NCI-H1436 treated with DMSO at 0.1 percent for 48 hours (cell line): Measurements from ENCODE around the gene ST8SIA1.

Experiments
- DNase-seq: peaks from one replicate; lab custom pipeline; 2025; lab: John Stamatoyannopoulos, UW

ST8SIA1 gene

GRCh38 chr12:22234561-22234960 lies 99.9 kb downstream of the ST8SIA1 start:
- DNase-seq = no peak

GRCh38 chr12:22231836-22232235 lies 102.7 kb downstream of the ST8SIA1 start:
- DNase-seq = no peak

- DNase-seq = no peak
These were observed 103.4 kb downstream of the ST8SIA1 start for GRCh38 chr12:22231078-22231477.

GRCh38 chr12:22230280-22230794 lies 104.2 kb downstream of the ST8SIA1 start:
- no peak for DNase-seq

GRCh38 chr12:22229652-22230279 lies 104.7 kb downstream of the ST8SIA1 start:
- DNase-seq = no peak

- DNase-seq = no peak
These were observed 106.3 kb downstream of the ST8SIA1 start for GRCh38 chr12:22228022-22228875.

- DNase-seq = no peak
These were observed 111.2 kb downstream of the ST8SIA1 start for GRCh38 chr12:22223356-22223755.

GRCh38 chr12:22217556-22217955 lies 117.0 kb downstream of the ST8SIA1 start:
- no peak for DNase-seq

- no peak for DNase-seq
These were observed 118.8 kb downstream of the ST8SIA1 start for GRCh38 chr12:22215467-22216253.

GRCh38 chr12:22211128-22211527 lies 123.4 kb downstream of the ST8SIA1 start:
- DNase-seq = no peak

GRCh38 chr12:22209422-22209821 lies 125.1 kb downstream of the ST8SIA1 start:
- DNase-seq = no peak

- DNase-seq = no peak
These were observed 128.3 kb downstream of the ST8SIA1 start for GRCh38 chr12:22206111-22206728.

GRCh38 chr12:22204391-22204790 lies 130.1 kb downstream of the ST8SIA1 start:
- no peak for DNase-seq

- DNase-seq = no peak
These were observed 131.7 kb downstream of the ST8SIA1 start for GRCh38 chr12:22202847-22203246.

- DNase-seq = no peak
These were observed 133.4 kb downstream of the ST8SIA1 start for GRCh38 chr12:22201101-22201500.

GRCh38 chr12:22196236-22196635 lies 138.3 kb downstream of the ST8SIA1 start:
- DNase-seq = no peak

GRCh38 chr12:22190969-22191368 lies 143.5 kb downstream of the ST8SIA1 start:
- DNase-seq = no peak

- DNase-seq = no peak
These were observed 146.1 kb downstream of the ST8SIA1 start for GRCh38 chr12:22188431-22188830.

- no peak for DNase-seq
These were observed 153.8 kb downstream of the ST8SIA1 start for GRCh38 chr12:22180705-22181104.

- no peak for DNase-seq
These were observed 161.3 kb downstream of the ST8SIA1 start for GRCh38 chr12:22173177-22173576.

- no peak for DNase-seq
These were observed 162.0 kb downstream of the ST8SIA1 start for GRCh38 chr12:22172501-22172900.

- DNase-seq = no peak
These were observed 165.1 kb downstream of the ST8SIA1 start for GRCh38 chr12:22169376-22169775.
